HG03045 (cell line): ENCODE data around the gene TRMT44.
A peak's percentile ranks its signal among the peaks of the same experiment; 100 is the strongest.
"Not testable (repeated sequence)": the region's sequence is repeated elsewhere in the genome, so short reads cannot be mapped to it uniquely, and the experiment has no call there.

Experiments used
- ATAC-seq: cut with Tn5 transposase; IDR thresholded peaks from one replicate; pipeline ENCODE4 v1.9.1; 2021; ENCODE audit warnings: mild to moderate bottlenecking, moderate library complexity; ENCODE audit not compliant: unreplicated experiment

The TRMT44 gene

GRCh38 chr4:8406887-8407286, 33.7 kb upstream of the TRMT44 start:
- ATAC-seq: not testable (repeated sequence)

GRCh38 chr4:8407316-8407715, 33.3 kb upstream of the TRMT44 start:
- ATAC-seq: no peak

- ATAC-seq: no peak
Measured at GRCh38 chr4:8407756-8408155, 32.8 kb upstream of the TRMT44 start.

- ATAC-seq: no peak
Measured at GRCh38 chr4:8409264-8410065, 31.1 kb upstream of the TRMT44 start.

GRCh38 chr4:8410066-8410625, 30.4 kb upstream of the TRMT44 start:
- no peak for ATAC-seq

- ATAC-seq: no peak
Measured at GRCh38 chr4:8410641-8411271, 29.8 kb upstream of the TRMT44 start.

GRCh38 chr4:8411351-8412180, 29.0 kb upstream of the TRMT44 start:
- ATAC-seq: no peak

- ATAC-seq: no peak
Measured at GRCh38 chr4:8412288-8412687, 28.3 kb upstream of the TRMT44 start.

GRCh38 chr4:8414377-8414776, 26.2 kb upstream of the TRMT44 start:
- ATAC-seq: no peak

- ATAC-seq: no peak
Measured at GRCh38 chr4:8417071-8417614, 23.4 kb upstream of the TRMT44 start.

GRCh38 chr4:8419222-8420041, 21.1 kb upstream of the TRMT44 start:
- ATAC-seq: peak; percentile 83

GRCh38 chr4:8420151-8420550, 20.4 kb upstream of the TRMT44 start:
- ATAC-seq: peak; percentile 5

GRCh38 chr4:8422327-8422726, 18.2 kb upstream of the TRMT44 start:
- no peak for ATAC-seq

- ATAC-seq: no peak
Measured at GRCh38 chr4:8422786-8423185, 17.8 kb upstream of the TRMT44 start.

- no peak for ATAC-seq
Measured at GRCh38 chr4:8427262-8427661, 13.3 kb upstream of the TRMT44 start.

- ATAC-seq: peak; percentile 39
Measured at GRCh38 chr4:8427761-8428287, 12.8 kb upstream of the TRMT44 start.

- ATAC-seq: peak; percentile 95
Measured at GRCh38 chr4:8428288-8429097, 12.1 kb upstream of the TRMT44 start.

GRCh38 chr4:8431553-8431952, 9.0 kb upstream of the TRMT44 start:
- no peak for ATAC-seq

GRCh38 chr4:8433136-8433535, 7.4 kb upstream of the TRMT44 start:
- no peak for ATAC-seq
